ENCODE results near the gene TMEM143.
"Not testable (repeated sequence)": the region's sequence is repeated elsewhere in the genome, so short reads cannot be mapped to it uniquely, and the experiment has no call there.

TMEM143 gene

GRCh38 chr19:48390188-48391099 lies 26.7 kb upstream of the TMEM143 start:
- DNase-seq = peak; percentile 67

- no peak for DNase-seq
Observed at GRCh38 chr19:48386981-48387380, 23.2 kb upstream of the TMEM143 start.

- DNase-seq = no peak
Observed at GRCh38 chr19:48385461-48386087, 21.8 kb upstream of the TMEM143 start.

- no peak for DNase-seq
Observed at GRCh38 chr19:48382286-48382685, 18.5 kb upstream of the TMEM143 start.

- DNase-seq = no peak
Observed at GRCh38 chr19:48381178-48381950, 17.6 kb upstream of the TMEM143 start.

GRCh38 chr19:48379058-48379457 lies 15.3 kb upstream of the TMEM143 start:
- DNase-seq = no peak

- DNase-seq = no peak
Observed at GRCh38 chr19:48378194-48378570, 14.4 kb upstream of the TMEM143 start.

GRCh38 chr19:48373567-48373966 lies 9.8 kb upstream of the TMEM143 start:
- no peak for DNase-seq

- DNase-seq = no peak
Observed at GRCh38 chr19:48372904-48373303, 9.2 kb upstream of the TMEM143 start.

GRCh38 chr19:48371771-48372170 lies 8.0 kb upstream of the TMEM143 start:
- not testable (repeated sequence) for DNase-seq

- DNase-seq = no peak
Observed at GRCh38 chr19:48371367-48371766, 7.6 kb upstream of the TMEM143 start.

GRCh38 chr19:48370955-48371354 lies 7.2 kb upstream of the TMEM143 start:
- DNase-seq = no peak

GRCh38 chr19:48368936-48369335 lies 5.2 kb upstream of the TMEM143 start:
- DNase-seq = no peak

GRCh38 chr19:48367855-48368254 lies 4.1 kb upstream of the TMEM143 start:
- no peak for DNase-seq

- DNase-seq = no peak
Observed at GRCh38 chr19:48365602-48366001, 1.9 kb upstream of the TMEM143 start.

GRCh38 chr19:48364598-48365348 lies 1.0 kb upstream of the TMEM143 start:
- DNase-seq = no peak

GRCh38 chr19:48363500-48363809 lies 285 bp downstream of the TMEM143 start:
- no peak for DNase-seq

GRCh38 chr19:48362716-48363499 lies 832 bp downstream of the TMEM143 start:
- DNase-seq = peak; percentile 91

GRCh38 chr19:48361912-48362311 lies 1.8 kb downstream of the TMEM143 start:
- DNase-seq = no peak

GRCh38 chr19:48359123-48359522 lies 4.6 kb downstream of the TMEM143 start:
- no peak for DNase-seq

- no peak for DNase-seq
Observed at GRCh38 chr19:48355365-48355954, 8.3 kb downstream of the TMEM143 start.
